GM21723 (cell line): ENCODE results near the gene DPP4.
"Not testable (repeated sequence)": the region's sequence is repeated elsewhere in the genome, so short reads cannot be mapped to it uniquely, and the experiment has no call there.

Source experiments
- ATAC-seq: cut with Tn5 transposase; IDR thresholded peaks from one replicate; pipeline ENCODE4 v1.9.1; 2021; ENCODE audit warnings: mild to moderate bottlenecking, moderate library complexity; ENCODE audit not compliant: unreplicated experiment

Gene DPP4

GRCh38 chr2:161992531-161992930 is 81.5 kb downstream of the DPP4 start:
- peak; percentile 65 for ATAC-seq

DNA sequence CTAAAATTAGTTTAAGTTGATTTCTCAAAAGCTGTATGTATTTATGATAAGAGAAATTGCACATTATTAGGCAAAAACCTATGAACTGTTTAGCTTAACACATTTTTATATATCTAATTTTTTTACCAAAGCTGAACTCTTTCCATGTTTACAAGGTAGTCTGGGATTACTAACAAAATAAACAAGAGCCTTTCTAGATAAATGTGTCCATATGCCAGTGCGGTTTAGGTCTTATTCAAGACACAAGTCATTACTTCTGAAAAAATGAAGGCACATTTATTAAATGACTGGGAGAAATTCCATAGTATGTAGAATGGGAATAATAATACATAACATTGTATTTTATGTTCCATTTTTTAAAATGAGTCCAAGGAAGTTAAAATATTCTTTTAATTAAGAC is 82.0 kb downstream of the DPP4 start:
- no peak for ATAC-seq

DNA sequence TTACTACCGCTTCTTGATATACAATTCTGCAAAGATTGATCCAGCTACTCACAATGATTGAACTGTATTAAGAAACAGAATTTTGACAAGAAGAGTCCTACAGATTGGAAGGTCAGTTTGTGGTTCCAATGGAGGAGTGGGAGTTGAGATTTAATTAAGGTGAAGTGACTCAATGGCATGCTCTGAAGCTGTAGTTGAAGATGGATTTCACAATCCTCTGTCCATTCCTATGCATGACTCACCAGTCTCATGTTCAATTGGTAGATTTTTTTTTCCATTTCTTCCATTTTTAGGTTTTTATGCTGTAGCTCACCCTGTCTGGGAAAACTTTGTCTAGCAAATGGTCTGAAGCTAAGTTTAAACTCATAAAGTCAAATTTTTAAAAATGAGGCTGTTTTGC is 83.3 kb downstream of the DPP4 start:
- ATAC-seq: no peak

GRCh38 chr2:161990036-161990435 is 84.0 kb downstream of the DPP4 start:
- ATAC-seq: no peak

GRCh38 chr2:161988589-161988988 is 85.4 kb downstream of the DPP4 start:
- no peak for ATAC-seq

GRCh38 chr2:161987311-161987710 is 86.7 kb downstream of the DPP4 start:
- no peak for ATAC-seq

DNA sequence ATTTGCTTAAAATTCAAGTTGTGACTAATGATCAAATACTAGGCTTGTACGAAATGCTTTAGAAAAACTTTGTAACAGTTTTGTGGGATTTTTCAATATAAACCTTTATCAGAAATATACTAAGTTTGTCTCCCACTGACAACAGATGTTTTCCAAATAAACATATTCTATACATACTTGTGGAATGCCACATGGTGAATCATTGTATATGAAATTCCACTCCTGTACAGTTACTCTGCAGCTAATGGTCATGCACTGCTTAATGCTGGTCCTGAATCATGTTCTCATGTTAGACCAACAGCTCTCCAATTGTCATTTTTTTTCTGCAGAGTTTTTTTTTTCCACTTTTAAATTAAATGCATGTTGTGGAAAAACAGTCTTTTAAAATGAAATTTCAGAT is 90.1 kb downstream of the DPP4 start:
- ATAC-seq: no peak

GRCh38 chr2:161983331-161983651 is 90.7 kb downstream of the DPP4 start:
- no peak for ATAC-seq

GRCh38 chr2:161982548-161983330 is 91.3 kb downstream of the DPP4 start:
- ATAC-seq: no peak

DNA sequence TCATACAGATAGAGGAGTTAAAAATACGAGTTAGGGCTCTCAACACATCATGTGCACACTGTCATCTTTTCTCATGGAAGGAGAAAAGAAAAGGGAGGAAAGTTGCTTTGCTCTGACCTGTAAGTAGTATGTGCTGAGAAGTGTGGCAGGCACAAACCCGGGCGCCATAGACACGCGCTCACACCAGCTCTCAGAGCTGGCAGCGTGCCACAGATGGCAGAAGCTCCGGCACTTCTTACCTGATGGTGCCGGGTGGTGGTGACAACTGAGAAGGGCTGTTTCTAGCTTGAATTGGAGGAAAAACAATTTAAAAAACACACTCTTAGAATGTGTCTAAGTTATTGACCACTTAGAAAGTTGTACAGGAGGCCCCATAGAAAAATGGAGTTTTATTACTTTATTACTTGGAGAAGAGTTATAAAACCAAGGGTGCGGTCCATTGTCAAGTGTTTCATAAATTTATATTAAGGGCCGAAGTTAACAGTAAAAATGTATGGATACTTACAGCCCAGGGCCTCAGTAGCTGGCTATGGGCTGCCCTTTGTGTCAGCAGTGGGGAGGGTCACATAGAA is 92.2 kb downstream of the DPP4 start:
- no peak for ATAC-seq

DNA sequence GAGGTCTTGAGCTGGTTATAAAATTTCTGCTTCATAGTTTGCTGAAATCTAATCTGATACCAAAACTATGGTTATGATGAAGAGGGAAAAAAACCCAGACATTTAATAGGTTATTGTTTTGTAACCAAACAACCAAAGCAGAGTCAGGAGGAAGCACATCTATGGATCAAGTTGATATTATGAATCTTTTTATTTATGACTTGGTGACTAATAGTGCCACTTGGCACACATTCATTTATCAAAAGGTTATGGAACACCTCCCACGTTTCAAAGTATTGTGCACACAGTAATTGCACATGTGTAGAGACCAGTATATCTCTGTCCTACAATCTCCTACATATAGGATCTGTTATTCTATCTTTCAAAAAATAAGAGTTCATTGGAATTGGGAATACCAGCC is 93.0 kb downstream of the DPP4 start:
- ATAC-seq: no peak

DNA sequence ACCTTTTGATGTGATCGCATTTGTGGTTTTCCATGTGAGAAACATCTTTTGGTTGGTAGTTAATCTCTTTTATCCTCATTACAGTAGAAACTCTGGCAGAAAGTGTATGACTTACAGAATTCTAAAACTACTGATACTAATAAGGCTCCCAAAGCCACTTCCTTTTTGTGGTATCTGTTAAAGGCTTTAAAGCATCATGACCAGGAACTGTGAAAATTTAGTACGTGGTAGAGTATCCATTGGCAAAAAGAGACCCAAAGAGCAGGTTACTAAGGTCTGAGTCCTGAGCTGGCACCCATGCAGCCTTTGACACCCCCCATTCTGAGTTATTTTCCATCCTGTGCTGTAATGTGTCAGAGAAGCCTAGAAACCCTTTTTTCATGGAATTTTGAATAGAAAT is 94.5 kb downstream of the DPP4 start:
- ATAC-seq: no peak

DNA sequence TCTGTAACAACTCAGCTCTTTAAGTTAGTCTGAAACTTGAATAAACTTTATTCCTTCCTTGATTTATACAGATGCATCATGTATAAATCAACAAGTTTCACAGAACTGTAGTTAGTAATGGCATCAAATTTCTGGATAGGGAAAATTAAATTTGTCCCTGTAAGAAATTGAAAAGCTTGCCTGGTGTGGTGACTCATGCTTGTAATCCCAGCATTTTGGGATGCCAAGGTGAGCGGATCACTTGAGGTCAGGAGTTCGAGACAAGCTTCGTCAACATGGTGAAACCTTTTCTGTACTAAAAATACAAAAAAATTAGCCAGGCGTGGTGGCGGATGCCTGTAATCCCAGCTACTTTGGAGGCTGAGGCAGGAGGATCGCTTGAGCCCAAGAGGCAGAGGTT is 96.1 kb downstream of the DPP4 start:
- ATAC-seq: not testable (repeated sequence)

DNA sequence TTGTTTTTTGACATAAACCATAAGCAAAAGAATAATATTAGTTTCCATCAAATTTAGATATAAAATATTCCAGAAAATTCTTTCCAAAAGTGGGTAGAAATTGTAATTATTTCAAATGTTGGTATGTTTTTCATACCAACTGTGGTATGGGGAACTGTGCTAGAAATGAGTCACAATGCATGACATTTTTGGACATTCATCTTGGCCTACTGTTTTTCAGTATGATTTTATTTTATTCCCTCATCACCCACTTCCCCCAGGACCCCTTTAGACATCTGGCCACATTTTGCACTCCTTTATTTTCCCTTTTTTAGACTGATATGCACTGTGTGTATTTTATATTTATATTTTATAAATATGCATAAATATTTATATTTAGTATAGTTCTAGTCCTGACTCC is 97.1 kb downstream of the DPP4 start:
- no peak for ATAC-seq

GRCh38 chr2:161976295-161976694 is 97.7 kb downstream of the DPP4 start:
- no peak for ATAC-seq

DNA sequence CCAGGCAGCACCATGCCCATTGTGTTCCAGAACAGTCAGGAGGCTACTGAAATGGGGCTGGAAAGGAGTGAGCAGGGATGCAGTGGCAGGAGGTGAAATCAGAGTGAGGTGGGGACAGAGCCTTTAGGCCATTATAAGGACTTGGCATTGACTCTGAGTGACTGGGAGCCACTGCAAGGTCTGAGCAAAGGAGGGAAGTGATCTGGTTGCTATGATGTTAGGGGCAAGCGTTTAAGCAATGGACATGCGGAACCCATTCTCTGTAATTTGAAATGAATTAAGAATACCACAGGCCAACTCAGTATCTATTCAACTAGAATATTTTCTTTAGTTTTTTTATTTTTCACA is 98.2 kb downstream of the DPP4 start:
- no peak for ATAC-seq

- no peak for ATAC-seq
These were observed 98.8 kb downstream of the DPP4 start for GRCh38 chr2:161975062-161975812.

DNA sequence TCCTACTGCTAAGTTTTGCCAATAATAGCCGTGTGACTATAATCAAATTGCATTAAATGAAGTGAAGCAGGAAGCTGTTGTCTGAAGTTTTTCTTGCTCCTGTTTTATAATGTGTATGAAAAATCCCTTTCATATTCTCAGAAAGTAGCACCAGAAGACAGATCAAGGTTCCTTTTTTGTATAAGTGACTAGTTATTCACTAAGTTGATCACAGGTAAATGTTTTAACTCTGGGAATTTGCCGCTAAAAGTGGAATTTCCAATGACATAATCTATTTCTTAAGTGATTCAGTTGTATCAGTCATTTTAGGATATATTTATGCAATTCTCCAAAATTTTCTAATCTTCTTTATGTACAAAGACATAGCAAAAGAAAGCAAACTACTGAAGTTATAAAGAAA is 99.6 kb downstream of the DPP4 start:
- ATAC-seq: no peak

- no peak for ATAC-seq
These were observed 101.1 kb downstream of the DPP4 start for GRCh38 chr2:161972866-161973265.

- no peak for ATAC-seq
These were observed 101.8 kb downstream of the DPP4 start for GRCh38 chr2:161972232-161972631.

DNA sequence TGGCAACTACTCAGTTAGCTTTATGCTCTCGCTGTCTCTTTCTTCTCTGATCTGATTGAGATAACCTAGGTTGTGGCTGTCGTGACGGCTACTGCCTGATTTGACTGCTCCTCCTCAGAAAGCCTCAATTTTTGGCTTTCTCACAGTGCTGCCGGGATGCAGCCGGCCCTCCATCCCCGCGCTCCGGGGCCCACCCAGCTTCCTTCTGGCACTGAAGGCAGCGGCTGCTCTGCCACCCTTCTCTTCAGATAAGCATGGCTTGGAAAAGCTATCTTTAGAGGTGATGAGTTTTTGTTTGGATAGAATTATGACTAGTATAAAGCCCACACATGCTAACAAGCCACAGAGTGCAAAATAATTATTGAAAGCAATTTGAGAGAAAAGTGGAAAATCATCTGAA is 102.5 kb downstream of the DPP4 start:
- ATAC-seq: no peak

DNA sequence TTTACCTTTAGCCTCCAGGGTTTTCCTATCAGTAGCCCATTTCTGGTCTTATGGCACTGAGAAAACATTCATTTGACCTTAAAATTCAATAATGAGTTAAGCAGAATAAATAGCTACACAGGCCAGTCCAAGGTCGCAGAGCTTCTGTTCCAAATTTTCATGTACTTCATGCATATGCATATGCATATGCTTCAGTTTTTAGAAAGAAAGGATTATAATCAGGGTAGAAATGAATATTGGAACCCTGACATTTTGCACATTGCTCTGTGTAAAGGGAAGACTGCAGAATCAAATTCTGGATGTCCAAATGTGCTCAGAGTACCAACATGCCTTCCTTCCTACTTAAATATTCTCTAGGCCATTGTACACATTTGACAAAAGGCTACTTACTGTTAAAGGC is 104.9 kb downstream of the DPP4 start:
- no peak for ATAC-seq
